OCI-LY3 (cell line): ENCODE results near the gene HSPB9.

Experiments used
- H2AFZ ChIP-seq: fragments of 200-600, 300-600 bp; shearing (Covaris generic); 2 replicates; pipeline ENCODE4 v1.6.0; 2014; ENCODE audit warnings: antibody characterized with exemption, low read depth, low read length
- H3K27ac ChIP-seq: fragments of 200-600, 300-600 bp; sonication (generic); 2 replicates; pipeline ENCODE4 v1.5.1; 2014; ENCODE audit warnings: mild to moderate bottlenecking, low read length, moderate library complexity, mixed read lengths
- H3K27me3 ChIP-seq: fragments of 200-600, 300-600 bp; sonication (generic); 2 replicates; pipeline ENCODE4 v1.6.1; 2014; ENCODE audit warnings: low read depth, low read length, mixed read lengths
- H3K36me3 ChIP-seq: fragments of 200-600, 300-600 bp; sonication (generic); replicated peaks from 2 replicates; pipeline ENCODE3; 2014; ENCODE audit warnings: low read depth, low read length, mixed read lengths
- H3K4me1 ChIP-seq: fragments of 300-600, 200-600 bp; sonication (generic); 2 replicates; pipeline ENCODE4 v1.6.1; 2014; ENCODE audit warnings: low read length, mixed read lengths
- H3K4me2 ChIP-seq: fragments of 200-600, 300-600 bp; sonication (generic); 2 replicates; pipeline ENCODE4 v1.6.1; 2014; ENCODE audit warnings: low read length, mixed read lengths
- H3K4me3 ChIP-seq: fragments of 300-600, 200-600 bp; sonication (generic); 2 replicates; pipeline ENCODE4 v1.5.1; 2014; ENCODE audit warnings: antibody characterized with exemption, mild to moderate bottlenecking, low read length, moderate library complexity
- H3K79me2 ChIP-seq: fragments of 300-600, 200-600 bp; shearing (Covaris generic); 2 replicates; pipeline ENCODE4 v1.6.1; 2014; ENCODE audit warnings: mild to moderate bottlenecking, low read length, mixed read lengths
- H3K9ac ChIP-seq: fragments of 300-600, 200-600 bp; shearing (Covaris generic); 2 replicates; pipeline ENCODE4 v1.6.0; 2014; ENCODE audit warnings: mild to moderate bottlenecking, low read length, moderate library complexity
- H3K9me3 ChIP-seq: fragments of 200-600, 300-600 bp; shearing (Covaris generic); 2 replicates; pipeline ENCODE4 v1.6.1; 2014; ENCODE audit warnings: low read length, mixed read lengths; ENCODE audit not compliant: insufficient read depth
- H4K20me1 ChIP-seq: fragments of 200-600, 300-600 bp; sonication (generic); 2 replicates; pipeline ENCODE4 v1.6.1; 2016; ENCODE audit warnings: low read length, mixed read lengths; ENCODE audit not compliant: insufficient read depth
- CTCF ChIP-seq: fragments of 200-600, 300-600 bp; sonication (generic); IDR thresholded peaks from 2 replicates; pipeline ENCODE4 v1.5.1; 2014; ENCODE audit warnings: antibody characterized with exemption, low read length, low read depth
- EZH2phosphoT487 ChIP-seq: fragments of 200-600 bp; shearing (Covaris generic); IDR thresholded peaks from 2 replicates; pipeline ENCODE4 v1.6.1; 2018; ENCODE audit warnings: antibody characterized with exemption, mixed run types, low read depth

The HSPB9 gene

DNA sequence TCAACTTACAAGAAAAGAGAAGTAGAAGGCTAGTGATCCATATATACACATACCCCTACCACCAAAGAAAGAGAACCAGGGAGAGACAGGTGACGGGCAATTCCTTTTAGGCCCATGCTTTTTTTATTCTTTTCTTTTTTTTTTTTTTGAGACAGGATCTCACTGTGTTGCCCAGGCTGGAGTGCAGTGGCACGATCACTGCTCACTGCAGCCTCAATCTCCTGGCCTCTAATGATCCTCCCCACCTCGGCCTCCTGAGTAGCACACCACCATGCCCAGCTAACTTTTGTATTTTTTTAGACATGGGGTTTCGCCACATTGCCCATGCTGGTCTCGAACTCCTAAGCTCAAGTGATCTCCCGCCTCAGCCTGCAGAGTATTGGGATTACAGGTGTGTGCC, 4.8 kb downstream of the HSPB9 start:
- Histone ChIP-seq H3K4me2 (peak overlapping the region; percentile 50), H4K20me1 (0 out of 2 replicates have a peak, but pooled peaks cover 7% of the 10 kb centered on the region), H3K9me3 (no peaks in the 10 kb centered on the region), H3K36me3 (peaks cover 48% of the 10 kb centered on the region), H2AFZ (no peak overlapping the region), H3K27ac (peak overlapping the region; percentile 85), H3K4me3 (no peak overlapping the region), H3K9ac (no peak overlapping the region), H3K27me3 (no peaks in the 10 kb centered on the region), H3K4me1 (peaks cover 45% of the 10 kb centered on the region), H3K79me2 (peaks cover 19% of the 10 kb centered on the region)
- TF ChIP-seq CTCF (no peak), EZH2phosphoT487 (no peak)

DNA sequence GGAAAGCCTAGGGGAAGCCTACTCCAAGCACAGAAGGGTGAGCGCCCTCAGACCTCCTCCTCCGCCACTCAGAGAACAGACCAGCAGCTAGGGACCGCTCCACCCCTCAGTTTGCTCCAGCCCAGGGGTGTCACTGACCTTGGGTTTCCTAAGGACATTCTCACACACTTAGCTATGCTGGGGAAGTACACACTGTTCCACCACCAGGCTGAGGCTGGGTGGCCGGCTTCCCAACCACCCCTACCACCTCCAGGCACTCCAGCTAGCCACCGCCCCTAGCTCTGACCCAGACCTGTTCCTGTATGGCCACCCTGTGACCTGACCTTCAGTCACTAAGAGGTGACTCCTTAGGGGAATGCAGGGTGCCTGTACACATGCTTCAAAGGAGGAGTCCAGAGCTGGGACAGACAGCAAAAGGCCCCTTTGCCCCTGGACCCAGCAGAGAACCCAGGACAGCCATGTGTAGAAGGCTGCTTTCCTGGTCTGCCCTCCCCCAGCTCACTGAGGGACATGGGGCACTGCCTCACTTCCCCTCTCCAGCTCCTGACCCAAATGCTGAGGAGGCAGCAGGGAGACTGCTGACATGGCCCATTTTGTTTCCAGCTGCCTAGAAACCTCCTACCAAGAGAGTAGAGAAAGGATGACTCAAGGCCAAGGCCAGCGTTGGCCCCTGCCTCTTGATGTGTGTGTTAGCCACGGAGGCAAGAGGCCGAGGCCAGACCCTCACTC, 6.7 kb downstream of the HSPB9 start:
- no peak overlapping the region for H3K9ac ChIP-seq
- H3K36me3 ChIP-seq: peaks cover 48% of the 10 kb centered on the region
- no peak overlapping the region for H2AFZ ChIP-seq
- no peak overlapping the region for H3K4me2 ChIP-seq
- H3K9me3 ChIP-seq: peaks cover 5% of the 10 kb centered on the region; the same call in 1 of the 2 replicates
- peaks cover 32% of the 10 kb centered on the region for H3K79me2 ChIP-seq
- H3K4me3 ChIP-seq: no peak overlapping the region
- TF ChIP-seq CTCF (no peak), EZH2phosphoT487 (no peak)
- peaks cover 16% of the 10 kb centered on the region for H4K20me1 ChIP-seq
- H3K27ac ChIP-seq: no peak overlapping the region
- no peaks in the 10 kb centered on the region for H3K27me3 ChIP-seq
- H3K4me1 ChIP-seq: peaks cover 63% of the 10 kb centered on the region

GRCh38 chr17:42130310-42130936, 7.8 kb downstream of the HSPB9 start:
- Histone ChIP-seq H3K4me2 (no peak overlapping the region), H3K9me3 (peaks cover 5% of the 10 kb centered on the region; the same call in 1 of the 2 replicates), H3K4me3 (no peak overlapping the region), H2AFZ (no peak overlapping the region), H3K27me3 (no peaks in the 10 kb centered on the region), H3K36me3 (peaks cover 45% of the 10 kb centered on the region), H3K4me1 (peaks cover 75% of the 10 kb centered on the region), H3K79me2 (peaks cover 44% of the 10 kb centered on the region), H3K9ac (no peak overlapping the region), H3K27ac (no peak overlapping the region), H4K20me1 (peaks cover 16% of the 10 kb centered on the region)
- no peak for TF ChIP-seq EZH2phosphoT487
- peak; percentile 32 for TF ChIP-seq CTCF

DNA sequence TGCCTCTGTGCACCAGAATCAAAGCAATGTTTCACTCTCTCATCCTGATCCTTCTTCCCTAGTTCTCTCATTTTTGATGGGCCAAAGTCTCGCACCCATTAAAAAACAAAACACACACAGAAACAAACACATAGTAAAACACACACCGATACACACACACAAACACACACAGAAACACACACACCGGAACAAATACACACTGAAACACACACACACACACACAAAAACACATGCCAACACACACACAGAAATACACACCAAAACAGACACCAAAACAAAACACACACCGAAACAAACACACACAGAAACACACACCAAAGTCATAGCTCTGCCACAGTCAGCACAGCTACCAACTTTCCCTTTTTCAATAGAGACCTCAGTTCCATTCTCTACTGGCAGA, 8.6 kb downstream of the HSPB9 start:
- no peak overlapping the region for H3K4me2 ChIP-seq

More for the DNA sequence above, 8.6 kb downstream of the HSPB9 start:
- Histone ChIP-seq H3K4me3 (no peak overlapping the region), H4K20me1 (peaks cover 21% of the 10 kb centered on the region), H3K36me3 (peaks cover 50% of the 10 kb centered on the region), H3K9me3 (peaks cover 5% of the 10 kb centered on the region; the same call in 1 of the 2 replicates), H2AFZ (no peak overlapping the region), H3K9ac (no peak overlapping the region), H3K4me1 (peaks cover 79% of the 10 kb centered on the region), H3K27ac (peak overlapping the region; percentile 97; the same call in 1 of the 2 replicates), H3K27me3 (no peaks in the 10 kb centered on the region), H3K79me2 (peaks cover 52% of the 10 kb centered on the region)
- TF ChIP-seq CTCF (no peak), EZH2phosphoT487 (no peak)
